ENCODE measurements around the gene CTSH. TPM values are rescaled to one million over a fixed set of nuclear protein-coding genes. Genes with fewer than 3 reads are reported as not detected.
A peak's percentile ranks its signal among the peaks of the same experiment; 100 is the strongest.
"Not testable (repeated sequence)": the region's sequence is repeated elsewhere in the genome, so short reads cannot be mapped to it uniquely, and the experiment has no call there.

The CTSH gene
- total and polyA plus RNA-seq, 2 of the 13 experiments (the other 11 are each of a cell fraction or from before 2014, with no cell fraction given), result 265 to 653 TPM

DNA sequence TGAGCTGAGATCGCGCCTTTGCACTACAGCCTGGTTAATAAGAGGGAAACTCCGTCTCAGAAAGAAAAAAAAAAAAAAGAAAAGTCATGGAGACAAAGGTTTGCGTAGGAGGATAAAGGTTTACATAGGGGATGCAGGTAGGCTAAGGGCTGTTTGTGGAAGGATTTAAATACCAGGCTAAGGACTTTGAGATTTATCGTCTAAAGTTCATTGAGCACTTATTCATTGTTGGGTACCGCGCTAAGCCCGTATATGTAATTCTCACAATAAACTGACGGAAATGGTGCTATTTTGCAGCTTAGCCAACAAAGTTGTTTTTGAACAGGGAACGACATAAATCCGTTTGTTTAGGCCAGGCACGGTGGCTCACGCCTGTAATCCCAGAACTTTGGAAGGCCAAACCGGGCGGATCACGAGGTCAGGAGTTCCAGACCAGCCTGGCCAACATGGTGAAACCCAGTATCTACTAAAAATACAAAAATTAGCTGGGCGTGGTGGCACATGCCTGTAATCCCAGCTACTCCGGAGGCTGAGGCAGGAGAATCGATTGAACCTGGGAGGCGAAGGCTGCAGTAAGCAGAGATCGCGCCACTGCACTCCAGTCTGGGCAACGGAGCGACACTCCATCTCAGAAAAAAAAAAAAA, 73.2 kb downstream of the CTSH start:
- POLR2A ChIA-PET, result interaction anchor here (0.7 to 3.1 kb wide), 2 partner anchors 12 to 117 kb away, joined by 3 to 9 read pairs; no protein-coding TSS in a partner anchor
- peak; percentile 56 for FAIRE-seq
- TF ChIP-seq, protein P1, sequence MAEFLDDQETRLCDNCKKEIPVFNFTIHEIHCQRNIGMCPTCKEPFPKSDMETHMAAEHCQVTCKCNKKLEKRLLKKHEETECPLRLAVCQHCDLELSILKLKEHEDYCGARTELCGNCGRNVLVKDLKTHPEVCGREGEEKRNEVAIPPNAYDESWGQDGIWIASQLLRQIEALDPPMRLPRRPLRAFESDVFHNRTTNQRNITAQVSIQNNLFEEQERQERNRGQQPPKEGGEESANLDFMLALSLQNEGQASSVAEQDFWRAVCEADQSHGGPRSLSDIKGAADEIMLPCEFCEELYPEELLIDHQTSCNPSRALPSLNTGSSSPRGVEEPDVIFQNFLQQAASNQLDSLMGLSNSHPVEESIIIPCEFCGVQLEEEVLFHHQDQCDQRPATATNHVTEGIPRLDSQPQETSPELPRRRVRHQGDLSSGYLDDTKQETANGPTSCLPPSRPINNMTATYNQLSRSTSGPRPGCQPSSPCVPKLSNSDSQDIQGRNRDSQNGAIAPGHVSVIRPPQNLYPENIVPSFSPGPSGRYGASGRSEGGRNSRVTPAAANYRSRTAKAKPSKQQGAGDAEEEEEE (CRISPR knock-in tag; IDR thresholded peaks at IDR 0.05; ENCODE audit: borderline replicate concordance), result 0 out of 2 replicates have a peak, but pooled peaks have one; percentile 45
- TF ChIP-seq ZNF383 (CRISPR knock-in tag; IDR thresholded peaks at IDR 0.05; ENCODE audit: borderline replicate concordance) (0 out of 2 replicates have a peak, but pooled peaks have one; percentile 59), ZNF563 (CRISPR knock-in tag; IDR thresholded peaks at IDR 0.05) (0 out of 2 replicates have a peak, but pooled peaks have one; percentile 26), SAP130 (CRISPR knock-in tag; IDR thresholded peaks at IDR 0.05; ENCODE audit: low read depth) (peak; percentile 53; the same call in 1 of the 2 replicates), SOX6 (CRISPR knock-in tag; IDR thresholded peaks at IDR 0.05) (peak; percentile 75), HOXA3 (CRISPR knock-in tag; IDR thresholded peaks at IDR 0.05) (peak; percentile 26; the same call in 1 of the 2 replicates), ZMYM3 (CRISPR knock-in tag; IDR thresholded peaks at IDR 0.05) (peak; percentile 45; the same call in 1 of the 2 replicates), YEATS4 (CRISPR knock-in tag; IDR thresholded peaks at IDR 0.05; ENCODE audit: borderline replicate concordance) (peak; percentile 48; the same call in 1 of the 2 replicates), ZSCAN20 (CRISPR knock-in tag; IDR thresholded peaks at IDR 0.05; ENCODE audit: borderline replicate concordance) (0 out of 2 replicates have a peak, but pooled peaks have one; percentile 40), SALL1 (CRISPR knock-in tag; IDR thresholded peaks at IDR 0.05) (peak; percentile 45)
- TF ChIP-seq SOX6 (IDR thresholded peaks at IDR 0.05), result not testable (repeated sequence)
- TF ChIP-seq, protein P2, sequence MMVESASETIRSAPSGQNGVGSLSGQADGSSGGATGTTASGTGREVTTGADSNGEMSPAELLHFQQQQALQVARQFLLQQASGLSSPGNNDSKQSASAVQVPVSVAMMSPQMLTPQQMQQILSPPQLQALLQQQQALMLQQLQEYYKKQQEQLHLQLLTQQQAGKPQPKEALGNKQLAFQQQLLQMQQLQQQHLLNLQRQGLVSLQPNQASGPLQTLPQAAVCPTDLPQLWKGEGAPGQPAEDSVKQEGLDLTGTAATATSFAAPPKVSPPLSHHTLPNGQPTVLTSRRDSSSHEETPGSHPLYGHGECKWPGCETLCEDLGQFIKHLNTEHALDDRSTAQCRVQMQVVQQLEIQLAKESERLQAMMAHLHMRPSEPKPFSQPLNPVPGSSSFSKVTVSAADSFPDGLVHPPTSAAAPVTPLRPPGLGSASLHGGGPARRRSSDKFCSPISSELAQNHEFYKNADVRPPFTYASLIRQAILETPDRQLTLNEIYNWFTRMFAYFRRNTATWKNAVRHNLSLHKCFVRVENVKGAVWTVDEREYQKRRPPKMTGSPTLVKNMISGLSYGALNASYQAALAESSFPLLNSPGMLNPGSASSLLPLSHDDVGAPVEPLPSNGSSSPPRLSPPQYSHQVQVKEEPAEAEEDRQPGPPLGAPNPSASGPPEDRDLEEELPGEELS (CRISPR knock-in tag; IDR thresholded peaks at IDR 0.05), result 0 out of 2 replicates have a peak, but pooled peaks have one; percentile 40
- TF ChIP-seq, protein P3, sequence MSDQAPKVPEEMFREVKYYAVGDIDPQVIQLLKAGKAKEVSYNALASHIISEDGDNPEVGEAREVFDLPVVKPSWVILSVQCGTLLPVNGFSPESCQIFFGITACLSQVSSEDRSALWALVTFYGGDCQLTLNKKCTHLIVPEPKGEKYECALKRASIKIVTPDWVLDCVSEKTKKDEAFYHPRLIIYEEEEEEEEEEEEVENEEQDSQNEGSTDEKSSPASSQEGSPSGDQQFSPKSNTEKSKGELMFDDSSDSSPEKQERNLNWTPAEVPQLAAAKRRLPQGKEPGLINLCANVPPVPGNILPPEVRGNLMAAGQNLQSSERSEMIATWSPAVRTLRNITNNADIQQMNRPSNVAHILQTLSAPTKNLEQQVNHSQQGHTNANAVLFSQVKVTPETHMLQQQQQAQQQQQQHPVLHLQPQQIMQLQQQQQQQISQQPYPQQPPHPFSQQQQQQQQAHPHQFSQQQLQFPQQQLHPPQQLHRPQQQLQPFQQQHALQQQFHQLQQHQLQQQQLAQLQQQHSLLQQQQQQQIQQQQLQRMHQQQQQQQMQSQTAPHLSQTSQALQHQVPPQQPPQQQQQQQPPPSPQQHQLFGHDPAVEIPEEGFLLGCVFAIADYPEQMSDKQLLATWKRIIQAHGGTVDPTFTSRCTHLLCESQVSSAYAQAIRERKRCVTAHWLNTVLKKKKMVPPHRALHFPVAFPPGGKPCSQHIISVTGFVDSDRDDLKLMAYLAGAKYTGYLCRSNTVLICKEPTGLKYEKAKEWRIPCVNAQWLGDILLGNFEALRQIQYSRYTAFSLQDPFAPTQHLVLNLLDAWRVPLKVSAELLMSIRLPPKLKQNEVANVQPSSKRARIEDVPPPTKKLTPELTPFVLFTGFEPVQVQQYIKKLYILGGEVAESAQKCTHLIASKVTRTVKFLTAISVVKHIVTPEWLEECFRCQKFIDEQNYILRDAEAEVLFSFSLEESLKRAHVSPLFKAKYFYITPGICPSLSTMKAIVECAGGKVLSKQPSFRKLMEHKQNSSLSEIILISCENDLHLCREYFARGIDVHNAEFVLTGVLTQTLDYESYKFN (CRISPR knock-in tag; conservative IDR thresholded peaks at IDR 0.05), result peak; percentile 76
- TF ChIP-seq, protein P4, sequence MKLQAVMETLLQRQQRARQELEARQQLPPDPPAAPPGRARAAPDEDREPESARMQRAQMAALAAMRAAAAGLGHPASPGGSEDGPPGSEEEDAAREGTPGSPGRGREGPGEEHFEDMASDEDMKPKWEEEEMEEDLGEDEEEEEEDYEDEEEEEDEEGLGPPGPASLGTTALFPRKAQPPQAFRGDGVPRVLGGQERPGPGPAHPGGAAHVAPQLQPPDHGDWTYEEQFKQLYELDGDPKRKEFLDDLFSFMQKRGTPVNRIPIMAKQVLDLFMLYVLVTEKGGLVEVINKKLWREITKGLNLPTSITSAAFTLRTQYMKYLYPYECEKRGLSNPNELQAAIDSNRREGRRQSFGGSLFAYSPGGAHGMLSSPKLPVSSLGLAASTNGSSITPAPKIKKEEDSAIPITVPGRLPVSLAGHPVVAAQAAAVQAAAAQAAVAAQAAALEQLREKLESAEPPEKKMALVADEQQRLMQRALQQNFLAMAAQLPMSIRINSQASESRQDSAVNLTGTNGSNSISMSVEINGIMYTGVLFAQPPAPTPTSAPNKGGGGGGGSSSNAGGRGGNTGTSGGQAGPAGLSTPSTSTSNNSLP (IDR thresholded peaks at IDR 0.05; ENCODE audit: low read depth, low read length), result peak; percentile 31; the same call in 1 of the 2 replicates

More for the DNA sequence above, 73.2 kb downstream of the CTSH start:
- H3K4me2 ChIP-seq (ENCODE audit: low read depth, low read length), result peak overlapping the region; percentile 89
- CTCF ChIA-PET (ENCODE audit: low intra/inter-chr PET ratio, low total read pairs); in situ Hi-C loops (cut with HindIII; ENCODE audit: extremely low pct_ligation_motif_present, low pct_unique_long_range_greater_than_20kb); H3K36me3 ChIP-seq (replicated peaks in 1 of 2; ENCODE audit: control insufficient read depth in 1 of 2, insufficient read depth in 2 of 2, low read length in 2 of 2); BruUV-seq (replicated peaks); H3K9me3 ChIP-seq (ENCODE audit: low read length); H3K27me3 ChIP-seq (ENCODE audit: control insufficient read depth in 1 of 2, insufficient read depth in 2 of 2, low read length in 2 of 2); intact Hi-C loops (cut with micrococcal nuclease; ENCODE audit: unreplicated experiment): not testable (repeated sequence)
- peak overlapping the region; percentile 90 for H2AFZ ChIP-seq (ENCODE audit: low read length)
- peaks cover 40% of the 10 kb centered on the region for H3K4me1 ChIP-seq (ENCODE audit: insufficient read depth, low read length)
- H3K4me3 ChIP-seq (replicated peaks in 1 of 3; ENCODE audit: insufficient read depth in 1 of 3, low read depth in 2 of 3, low read length in 3 of 3), result peak overlapping the region; percentile 0 to 68 (median 22); a peak in 4 of 6 replicates
- DNase-seq (ENCODE audit: low spot score) (peak; percentile 68), ATAC-seq (peak; percentile 5; the same call in 1 of the 3 replicates)
- 38% methylated on average over 21 of the region's 24 CpGs for WGBS (ENCODE audit: low lambda C conversion rate)
- H3K27ac ChIP-seq (ENCODE audit: extremely low read length, insufficient read depth, low read length), result peak overlapping the region; percentile 75
- H4K20me1 ChIP-seq (ENCODE audit: insufficient read depth, low read length), result peaks cover 31% of the 10 kb centered on the region
- H3K79me2 ChIP-seq (ENCODE audit: insufficient read depth, low read length), result peaks cover 42% of the 10 kb centered on the region
- H3K9ac ChIP-seq (ENCODE audit: insufficient read depth, low read depth, low read length), result peak overlapping the region; percentile 49
